Duodenal mucosa (tissue), 2 donors: ENCODE data around the gene HACD3.
A peak's percentile ranks its signal among the peaks of the same experiment; 100 is the strongest.

ENCODE experiments used
- H3K27ac ChIP-seq: one replicate; pipeline ENCODE4 v1.7.0; 2013; ENCODE audit warnings: low read depth, low read length
- H3K27me3 ChIP-seq, 2 donors: one replicate each; pipeline ENCODE4 v1.7.0; 2013; ENCODE audit warnings: low read length in 2 of 2, control low read depth in 1 of 2; ENCODE audit not compliant: insufficient read depth in 2 of 2, control insufficient read depth in 1 of 2
- H3K36me3 ChIP-seq, 2 donors: one replicate each; pipeline ENCODE4 v1.7.0; 2013; ENCODE audit warnings: low read length in 2 of 2, control low read depth in 1 of 2; ENCODE audit not compliant: insufficient read depth in 2 of 2, control insufficient read depth in 1 of 2
- H3K4me1 ChIP-seq, 2 donors: one replicate each; pipeline ENCODE4 v1.7.0; 2013; ENCODE audit warnings: low read length in 2 of 2, control low read depth in 1 of 2; ENCODE audit not compliant: insufficient read depth in 2 of 2, control insufficient read depth in 1 of 2
- H3K4me3 ChIP-seq, 2 donors: one replicate each; pipeline ENCODE4 v1.7.0; 2013; ENCODE audit warnings: low read length in 2 of 2, low read depth in 1 of 2
- H3K9ac ChIP-seq, 2 donors: one replicate each; pipeline ENCODE4 v1.7.0; 2013; ENCODE audit warnings: low read length in 2 of 2, low read depth in 1 of 2
- H3K9me3 ChIP-seq, 2 donors: one replicate each; pipeline ENCODE4 v1.7.0; 2013; ENCODE audit warnings: low read length in 2 of 2, control low read depth in 1 of 2; ENCODE audit not compliant: control insufficient read depth in 1 of 2

The HACD3 gene, protein sequence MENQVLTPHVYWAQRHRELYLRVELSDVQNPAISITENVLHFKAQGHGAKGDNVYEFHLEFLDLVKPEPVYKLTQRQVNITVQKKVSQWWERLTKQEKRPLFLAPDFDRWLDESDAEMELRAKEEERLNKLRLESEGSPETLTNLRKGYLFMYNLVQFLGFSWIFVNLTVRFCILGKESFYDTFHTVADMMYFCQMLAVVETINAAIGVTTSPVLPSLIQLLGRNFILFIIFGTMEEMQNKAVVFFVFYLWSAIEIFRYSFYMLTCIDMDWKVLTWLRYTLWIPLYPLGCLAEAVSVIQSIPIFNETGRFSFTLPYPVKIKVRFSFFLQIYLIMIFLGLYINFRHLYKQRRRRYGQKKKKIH

DNA sequence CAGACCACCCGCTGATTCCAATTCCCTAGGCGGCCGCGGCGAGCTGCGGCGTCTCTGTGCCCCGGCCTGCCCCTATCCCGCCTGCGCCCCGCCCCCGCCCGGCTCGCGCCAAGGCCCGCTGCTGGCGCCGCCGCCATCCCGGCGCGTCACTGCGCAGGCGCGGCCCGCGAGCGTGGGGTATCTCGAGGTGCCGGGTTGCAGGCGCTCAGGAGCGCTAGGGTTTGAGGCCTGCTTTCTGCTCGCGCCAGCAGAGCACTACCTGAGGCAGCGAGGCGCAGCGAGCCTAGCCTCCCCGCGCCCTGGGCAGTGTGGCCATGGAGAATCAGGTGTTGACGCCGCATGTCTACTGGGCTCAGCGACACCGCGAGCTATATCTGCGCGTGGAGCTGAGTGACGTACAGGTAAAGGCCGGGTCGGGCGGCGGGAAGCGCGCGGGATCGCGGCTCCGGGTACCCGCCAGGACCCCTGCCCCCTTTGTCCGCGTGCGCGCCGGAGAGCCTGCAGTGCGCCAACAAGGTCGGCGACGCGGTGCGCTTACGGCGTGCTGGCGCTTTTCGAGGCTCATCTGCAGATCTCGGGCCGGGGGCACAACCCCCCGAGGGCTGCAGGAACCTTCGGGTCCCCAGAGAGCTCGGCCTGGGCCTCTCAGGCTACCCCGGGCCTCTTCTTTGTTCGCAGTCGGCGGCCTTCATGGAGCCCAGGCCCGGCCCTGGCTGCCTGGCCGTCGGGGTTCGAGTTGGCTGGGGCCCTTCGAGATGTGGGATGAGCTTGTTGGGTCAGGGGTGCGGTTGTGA lies at the start of gene HACD3:
Gene HACD3 (plus strand): TSS at position 146 of the 794 bp plus-strand sequence. CDS start 169 bp downstream, at position 315.
- Histone ChIP-seq H3K27ac (peak within 1 kb of the TSS; percentile 54), H3K9me3 (no peaks in the 10 kb centered on the region), H3K27me3 (no peaks in the 10 kb centered on the region), H3K9ac (peak within 1 kb of the TSS; percentile 68 to 96), H3K4me3 (peak within 1 kb of the TSS; percentile 91 to 92), H3K36me3 (no peaks in the 10 kb centered on the region), H3K4me1 (peaks cover 13 to 14% of the 10 kb centered on the region in 2 donors)

DNA sequence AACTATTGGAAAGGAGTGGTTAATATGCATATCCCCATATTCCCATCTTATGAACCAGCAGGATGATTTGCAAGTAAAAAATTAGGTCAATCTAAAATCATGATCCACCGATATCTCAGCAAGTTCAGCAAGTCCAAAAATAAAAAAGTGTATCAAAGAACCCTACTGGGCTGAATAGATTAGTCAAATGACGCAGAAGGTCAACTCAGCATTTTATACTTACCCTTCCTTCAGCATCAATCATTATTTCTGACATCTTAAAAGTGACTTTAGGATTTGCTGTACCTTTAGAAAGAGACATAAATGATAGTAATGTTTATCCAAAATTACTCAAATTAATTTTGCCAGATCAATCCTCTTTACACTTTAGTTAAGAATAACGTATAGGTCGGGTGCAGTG lies 45.4 kb upstream of the HACD3 start:
- no peak overlapping the region for H3K27ac ChIP-seq
- no peaks in the 10 kb centered on the region for H3K4me1 ChIP-seq
- no peak overlapping the region for H3K9ac ChIP-seq
- H3K36me3 ChIP-seq, result peaks cover 15 to 64% of the 10 kb centered on the region in 2 donors
- no peaks in the 10 kb centered on the region for H3K27me3 ChIP-seq
- H3K9me3 ChIP-seq, result no peaks in the 10 kb centered on the region
- no peak overlapping the region for H3K4me3 ChIP-seq

DNA sequence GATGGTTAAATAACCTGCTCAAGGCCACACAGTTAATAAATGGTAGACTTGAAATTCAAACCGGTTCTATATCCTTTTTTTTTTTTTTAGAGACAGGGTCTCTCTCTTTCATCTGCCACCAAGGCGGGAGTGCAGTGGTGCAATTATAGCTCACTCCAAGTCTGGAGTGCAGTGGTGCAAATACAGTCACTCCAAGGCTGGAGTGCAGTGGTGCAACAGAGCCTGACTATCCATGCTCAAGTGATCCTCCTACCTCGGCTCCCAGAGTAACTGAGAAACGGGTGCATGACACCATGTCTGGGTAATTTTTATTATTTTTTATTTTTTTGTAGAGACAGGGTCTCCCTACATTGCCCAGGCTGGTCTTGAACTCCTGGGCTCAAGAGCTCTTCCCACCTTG lies 36.2 kb upstream of the HACD3 start:
- H3K27me3 ChIP-seq, result no peaks in the 10 kb centered on the region
- H3K36me3 ChIP-seq, result peaks cover 15 to 65% of the 10 kb centered on the region in 2 donors
- H3K4me3 ChIP-seq, result no peak overlapping the region
- no peak overlapping the region for H3K27ac ChIP-seq
- no peak overlapping the region for H3K9ac ChIP-seq
- no peaks in the 10 kb centered on the region for H3K4me1 ChIP-seq
- no peaks in the 10 kb centered on the region for H3K9me3 ChIP-seq

DNA sequence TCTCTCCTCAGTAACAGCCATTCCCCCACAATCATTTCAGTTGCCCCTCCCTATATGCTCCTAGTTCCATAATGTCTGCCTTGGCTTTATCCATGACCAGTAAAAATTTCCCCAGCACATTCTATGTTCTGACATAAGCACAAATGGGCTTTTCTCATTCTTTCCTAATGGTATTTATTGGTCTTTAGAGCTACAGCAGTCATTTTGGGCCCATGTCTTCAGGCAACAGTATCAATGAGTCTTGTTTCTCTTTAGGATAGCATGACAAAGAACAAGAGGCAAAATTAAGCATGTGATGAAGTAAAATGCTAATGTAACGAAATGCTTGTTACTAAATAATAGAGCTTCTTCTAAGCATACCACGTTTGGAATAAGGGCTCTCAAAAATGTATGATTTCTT lies 20.9 kb upstream of the HACD3 start:
- peaks cover 5 to 11% of the 10 kb centered on the region in 2 donors for H3K4me1 ChIP-seq
- peaks cover 10 to 48% of the 10 kb centered on the region in 2 donors for H3K36me3 ChIP-seq
- no peaks in the 10 kb centered on the region for H3K27me3 ChIP-seq
- H3K9me3 ChIP-seq, result no peaks in the 10 kb centered on the region
- no peak overlapping the region for H3K4me3 ChIP-seq
- no peak overlapping the region for H3K27ac ChIP-seq
- H3K9ac ChIP-seq, result no peak overlapping the region

DNA sequence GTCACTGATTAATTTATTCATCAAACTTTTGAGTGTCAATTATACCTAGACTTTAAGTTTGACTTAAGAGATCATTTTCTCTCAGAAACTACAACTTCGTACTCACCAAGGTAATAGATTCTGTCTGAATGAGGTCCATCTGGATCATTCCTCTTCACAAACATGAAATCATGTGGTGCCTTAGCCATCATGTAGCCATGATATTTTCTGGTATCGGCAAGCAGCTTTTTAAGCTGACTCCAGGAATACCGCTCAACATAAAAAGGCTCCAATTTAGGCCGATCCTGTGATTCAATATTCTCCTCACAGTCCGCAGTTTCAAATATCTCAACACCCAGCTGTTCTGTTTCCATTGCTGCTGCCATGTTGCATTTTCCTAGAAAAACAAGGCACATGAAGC lies 18.1 kb upstream of the HACD3 start:
- H3K27me3 ChIP-seq, result no peaks in the 10 kb centered on the region
- no peak overlapping the region for H3K27ac ChIP-seq
- H3K4me3 ChIP-seq, result no peak overlapping the region
- H3K9me3 ChIP-seq, result no peaks in the 10 kb centered on the region
- H3K36me3 ChIP-seq, result peaks cover 5 to 43% of the 10 kb centered on the region in 2 donors
- no peak overlapping the region for H3K9ac ChIP-seq
- H3K4me1 ChIP-seq, result peaks cover 23 to 32% of the 10 kb centered on the region in 2 donors

DNA sequence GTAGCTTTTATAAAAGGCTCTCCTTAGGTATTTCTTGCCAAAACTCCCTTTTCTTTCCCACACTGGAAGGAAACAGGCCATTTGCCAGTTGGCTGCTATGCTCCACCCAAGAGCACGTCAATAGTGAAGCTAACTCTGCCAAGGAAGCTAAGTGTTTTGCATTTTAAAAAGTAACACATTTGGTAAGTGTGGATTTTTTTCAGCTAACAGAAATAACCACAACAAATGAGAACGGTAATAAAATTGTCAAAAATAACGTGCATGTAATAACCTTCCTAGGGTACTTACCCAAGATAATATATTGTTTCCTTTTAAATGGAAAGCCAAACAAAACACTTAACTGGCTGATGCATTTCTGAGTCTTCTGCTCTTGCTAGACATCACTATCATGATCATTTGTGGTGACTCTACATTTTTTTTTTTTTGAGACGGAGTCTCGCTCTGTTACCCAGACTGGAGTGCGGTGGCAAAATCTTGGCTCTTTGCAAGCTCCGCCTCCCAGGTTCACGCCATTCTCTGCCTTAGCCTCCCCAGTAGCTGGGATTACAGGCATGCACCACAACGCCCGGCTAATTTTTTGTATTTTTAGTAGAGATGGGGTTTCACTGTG lies 17.4 kb upstream of the HACD3 start:
- Histone ChIP-seq H3K9ac (no peak overlapping the region), H3K27me3 (no peaks in the 10 kb centered on the region), H3K36me3 (peaks cover 5 to 43% of the 10 kb centered on the region in 2 donors), H3K27ac (no peak overlapping the region), H3K4me3 (no peak overlapping the region), H3K9me3 (no peaks in the 10 kb centered on the region), H3K4me1 (peaks cover 23 to 35% of the 10 kb centered on the region in 2 donors)

DNA sequence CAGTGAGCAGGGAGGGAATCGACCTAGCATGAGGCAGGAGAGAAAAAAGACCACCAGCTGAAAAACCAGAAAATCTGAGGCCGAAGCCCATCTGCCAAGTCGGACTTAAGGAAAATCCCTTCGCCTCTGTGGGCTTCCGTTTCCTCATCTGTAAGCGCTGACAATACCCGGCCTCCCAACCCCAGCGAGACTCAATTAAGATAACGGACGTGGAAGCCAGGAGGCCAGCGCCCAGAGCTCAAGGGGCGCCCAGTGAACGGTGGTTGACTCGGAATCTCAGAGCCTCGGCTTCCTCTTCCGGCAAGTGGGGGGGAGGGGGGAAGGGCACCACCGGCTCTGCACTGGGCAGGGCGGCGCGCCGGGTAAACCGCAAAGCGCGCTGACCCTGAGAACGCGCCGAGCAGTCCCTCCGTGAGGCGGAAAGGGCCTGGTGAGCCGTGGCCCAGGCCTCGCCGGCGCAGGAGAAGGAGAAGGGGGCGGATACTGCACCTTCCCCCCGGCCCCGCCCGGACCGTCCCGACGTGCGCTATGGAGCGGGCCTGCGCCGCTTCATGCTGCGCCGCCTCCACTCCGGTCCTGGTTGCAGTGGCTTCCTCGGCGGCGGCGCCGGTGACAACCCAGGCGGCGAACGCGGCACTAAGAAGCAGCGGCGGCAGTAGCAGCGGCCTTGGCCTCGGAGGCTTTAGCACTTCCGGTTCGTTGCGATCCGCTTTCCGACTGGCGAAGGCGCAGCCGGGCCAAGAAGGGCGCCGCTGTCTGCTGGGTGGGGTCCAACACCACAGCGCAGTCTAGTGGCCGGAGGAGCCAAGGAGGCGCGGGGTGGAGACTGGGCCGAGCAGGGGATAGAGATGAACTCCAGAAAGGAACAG lies 13.0 kb upstream of the HACD3 start, which contains the start of gene DPP8:
Gene DPP8 (minus strand): TSS at position 693 of the 869 bp plus-strand sequence. CDS start 5,136 bp downstream, outside the sequence.
- Histone ChIP-seq H3K9me3 (no peaks in the 10 kb centered on the region), H3K4me1 (peaks cover 23 to 35% of the 10 kb centered on the region in 2 donors), H3K27ac (peak within 1 kb of the TSS; percentile 97), H3K27me3 (no peaks in the 10 kb centered on the region), H3K36me3 (peaks cover 0 to 16% of the 10 kb centered on the region in 2 donors), H3K9ac (peak within 1 kb of the TSS; percentile 69 to 86), H3K4me3 (peak within 1 kb of the TSS; percentile 84 to 98)

DNA sequence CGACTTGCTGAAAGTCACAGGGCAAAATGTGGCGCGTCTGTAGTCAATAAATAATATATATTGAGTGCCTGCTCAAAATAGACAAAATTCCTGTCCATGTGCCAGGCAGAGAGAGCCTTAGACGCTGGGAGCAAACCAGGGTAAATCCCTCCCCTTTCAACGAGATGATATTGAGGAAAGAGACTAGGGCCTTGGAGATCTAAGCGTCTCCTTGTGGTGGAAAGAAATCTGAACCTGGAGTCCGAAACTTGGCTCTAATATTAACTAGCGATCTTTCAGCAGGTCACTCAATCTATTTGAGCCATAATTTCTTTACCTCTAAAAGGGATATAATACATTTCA lies 12.4 kb upstream of the HACD3 start:
- H3K27me3 ChIP-seq, result no peaks in the 10 kb centered on the region
- no peak overlapping the region for H3K27ac ChIP-seq
- H3K36me3 ChIP-seq, result peaks cover 0 to 11% of the 10 kb centered on the region in 2 donors
- no peaks in the 10 kb centered on the region for H3K9me3 ChIP-seq
- peaks cover 23 to 35% of the 10 kb centered on the region in 2 donors for H3K4me1 ChIP-seq
- no peak overlapping the region for H3K9ac ChIP-seq
- H3K4me3 ChIP-seq, result peak overlapping the region; percentile 84 to 98

DNA sequence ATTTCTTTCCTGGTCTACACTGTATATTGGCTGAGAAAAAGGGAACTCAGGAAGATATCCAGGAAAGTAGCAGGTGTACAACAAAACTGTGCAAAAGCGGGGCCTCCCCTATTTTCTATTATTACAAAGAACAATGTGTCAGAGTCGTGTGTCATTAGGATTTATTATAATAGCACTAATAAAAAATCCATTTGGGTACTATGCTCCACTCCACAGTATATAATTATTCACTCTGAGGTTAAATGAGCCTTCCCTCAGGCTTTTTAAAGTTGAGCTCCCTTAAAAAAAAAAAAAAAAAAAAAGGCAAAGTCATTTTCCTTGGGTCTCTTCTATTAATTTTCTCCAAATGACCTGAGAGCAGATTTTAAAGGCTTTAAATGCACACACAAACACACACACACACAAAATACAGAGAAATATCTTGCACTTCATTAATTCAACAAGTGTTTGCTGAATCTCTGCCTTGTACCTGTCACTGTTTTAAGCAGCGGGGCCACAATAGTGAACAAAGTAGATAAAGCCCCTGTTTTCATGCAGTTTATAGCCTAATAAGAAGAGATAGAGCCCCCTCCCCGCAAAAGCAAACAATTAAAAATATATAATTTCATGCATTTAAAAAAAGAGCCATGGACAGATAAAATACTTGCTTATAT lies 11.5 kb upstream of the HACD3 start:
- Histone ChIP-seq H3K9me3 (no peaks in the 10 kb centered on the region), H3K4me1 (peaks cover 23 to 30% of the 10 kb centered on the region in 2 donors), H3K4me3 (no peak overlapping the region)

More for the DNA sequence above, 11.5 kb upstream of the HACD3 start:
- Histone ChIP-seq H3K27ac (no peak overlapping the region), H3K36me3 (peaks cover 0 to 9% of the 10 kb centered on the region in 2 donors), H3K27me3 (no peaks in the 10 kb centered on the region), H3K9ac (no peak overlapping the region)
